Activated CD4-positive, alpha-beta T cell treated with anti-CD3 and anti-CD28 coated beads for 48 hours (primary cell): ENCODE results near the gene NME2.

Experiments used
- DNase-seq: peaks from one replicate; pipeline ENCODE4 v3.0.0-alpha.2; 2020

Gene NME2

GRCh38 chr17:51214920-51215319 is 48.7 kb downstream of the NME2 start:
- no peak for DNase-seq

- DNase-seq = no peak
Observed at GRCh38 chr17:51217946-51218345, 51.7 kb downstream of the NME2 start.

GRCh38 chr17:51221322-51221721 is 55.1 kb downstream of the NME2 start:
- no peak for DNase-seq
